ENCODE results near the gene NCKAP5.

The NCKAP5 gene

GRCh38 chr2:133062931-133063665, 505.2 kb downstream of the NCKAP5 start:
- H3K4me3 ChIP-seq (ENCODE audit: low read length in 2 of 2) = no peak overlapping the region
- H3K14ac ChIP-seq (ENCODE audit: low read length) = no peak overlapping the region
- no peak overlapping the region for H2AK5ac ChIP-seq (ENCODE audit: low read depth, low read length)
- no peaks in the 10 kb centered on the region for H3K4me1 ChIP-seq (ENCODE audit: control insufficient read depth in 2 of 2, insufficient read depth in 1 of 2, low read depth in 1 of 2, low read length in 2 of 2)
- H3K9me3 ChIP-seq (replicated peaks in 1 of 2; ENCODE audit: control insufficient read depth in 2 of 2, insufficient read depth in 1 of 2, low read depth in 1 of 2, low read length in 2 of 2) = peaks cover 0 to 4% of the 10 kb centered on the region in 2 donors
- no peak overlapping the region for H2BK5ac ChIP-seq (ENCODE audit: low read length)
- H4K8ac ChIP-seq (ENCODE audit: low read depth, low read length) = no peak overlapping the region
- H2AFZ ChIP-seq (ENCODE audit: low read length) = no peak overlapping the region
- peaks cover 0 to 28% of the 10 kb centered on the region in 2 donors for H3K36me3 ChIP-seq (replicated peaks in 1 of 2; ENCODE audit: control insufficient read depth in 2 of 2, insufficient read depth in 2 of 2, low read length in 2 of 2)
- no peak overlapping the region for H2BK120ac ChIP-seq (ENCODE audit: low read depth, low read length)
- H2BK15ac ChIP-seq (ENCODE audit: low read length) = no peak overlapping the region
- no peak overlapping the region for H3K23ac ChIP-seq (ENCODE audit: low read depth, low read length, poor library complexity)
- WGBS, 2 donors (ENCODE audit: extremely low coverage in 2 of 2, insufficient read length in 2 of 2, insufficient replicate concordance in 1 of 2) = no CpG with 5 or more reads among the region's 2 CpGs
- H3K18ac ChIP-seq (ENCODE audit: low read length) = no peak overlapping the region
- H4K91ac ChIP-seq (ENCODE audit: low read depth, low read length, poor library complexity) = no peak overlapping the region
- no peak overlapping the region for H3K9ac ChIP-seq (ENCODE audit: low read depth, low read length, poor library complexity)
- H3K79me1 ChIP-seq (ENCODE audit: low read depth, low read length) = no peaks in the 10 kb centered on the region
- H2BK12ac ChIP-seq (ENCODE audit: low read length) = no peak overlapping the region
- no peak overlapping the region for H3K4ac ChIP-seq (ENCODE audit: low read length)
- H3K27ac ChIP-seq (replicated peaks; ENCODE audit: low read length) = no peak overlapping the region
- H3K27me3 ChIP-seq (ENCODE audit: control insufficient read depth in 3 of 3, insufficient read depth in 3 of 3, low read depth in 1 of 3, low read length in 3 of 3) = no peaks in the 10 kb centered on the region
- no peak for DNase-seq (ENCODE audit: low spot score)
- H3K4me2 ChIP-seq (ENCODE audit: insufficient read depth, low read length, poor library complexity, severe bottlenecking) = no peak overlapping the region

- H2AFZ ChIP-seq (ENCODE audit: low read length) = no peak overlapping the region
- H2BK5ac ChIP-seq (ENCODE audit: low read length) = no peak overlapping the region
- H2BK120ac ChIP-seq (ENCODE audit: low read depth, low read length) = no peak overlapping the region
- H3K4me1 ChIP-seq (ENCODE audit: control insufficient read depth in 2 of 2, insufficient read depth in 1 of 2, low read depth in 1 of 2, low read length in 2 of 2) = no peaks in the 10 kb centered on the region
- H2BK12ac ChIP-seq (ENCODE audit: low read length) = no peak overlapping the region
- no peaks in the 10 kb centered on the region for H3K27me3 ChIP-seq (ENCODE audit: control insufficient read depth in 3 of 3, insufficient read depth in 3 of 3, low read depth in 1 of 3, low read length in 3 of 3)
- H3K18ac ChIP-seq (ENCODE audit: low read length) = no peak overlapping the region
- no peak overlapping the region for H3K4me3 ChIP-seq (ENCODE audit: low read length in 2 of 2)
- H3K9me3 ChIP-seq (replicated peaks in 1 of 2; ENCODE audit: control insufficient read depth in 2 of 2, insufficient read depth in 1 of 2, low read depth in 1 of 2, low read length in 2 of 2) = peaks cover 0 to 10% of the 10 kb centered on the region in 2 donors
- DNase-seq (ENCODE audit: low spot score) = no peak
- H3K4me2 ChIP-seq (ENCODE audit: insufficient read depth, low read length, poor library complexity, severe bottlenecking) = no peak overlapping the region
- no peak overlapping the region for H4K8ac ChIP-seq (ENCODE audit: low read depth, low read length)
- H3K9ac ChIP-seq (ENCODE audit: low read depth, low read length, poor library complexity) = no peak overlapping the region
- no peaks in the 10 kb centered on the region for H3K79me1 ChIP-seq (ENCODE audit: low read depth, low read length)
- H3K23ac ChIP-seq (ENCODE audit: low read depth, low read length, poor library complexity) = no peak overlapping the region
- no peak overlapping the region for H4K91ac ChIP-seq (ENCODE audit: low read depth, low read length, poor library complexity)
- H3K4ac ChIP-seq (ENCODE audit: low read length) = no peak overlapping the region
- no CpG with 5 or more reads among the region's 3 CpGs for WGBS, 2 donors (ENCODE audit: extremely low coverage in 2 of 2, insufficient read length in 2 of 2, insufficient replicate concordance in 1 of 2)
- no peak overlapping the region for H2AK5ac ChIP-seq (ENCODE audit: low read depth, low read length)
- H3K36me3 ChIP-seq (replicated peaks in 1 of 2; ENCODE audit: control insufficient read depth in 2 of 2, insufficient read depth in 2 of 2, low read length in 2 of 2) = peaks cover 0 to 25% of the 10 kb centered on the region in 2 donors
- H3K14ac ChIP-seq (ENCODE audit: low read length) = no peak overlapping the region
- no peak overlapping the region for H3K27ac ChIP-seq (replicated peaks; ENCODE audit: low read length)
- H2BK15ac ChIP-seq (ENCODE audit: low read length) = no peak overlapping the region
These were observed 506.2 kb downstream of the NCKAP5 start for GRCh38 chr2:133061874-133062593.

DNA sequence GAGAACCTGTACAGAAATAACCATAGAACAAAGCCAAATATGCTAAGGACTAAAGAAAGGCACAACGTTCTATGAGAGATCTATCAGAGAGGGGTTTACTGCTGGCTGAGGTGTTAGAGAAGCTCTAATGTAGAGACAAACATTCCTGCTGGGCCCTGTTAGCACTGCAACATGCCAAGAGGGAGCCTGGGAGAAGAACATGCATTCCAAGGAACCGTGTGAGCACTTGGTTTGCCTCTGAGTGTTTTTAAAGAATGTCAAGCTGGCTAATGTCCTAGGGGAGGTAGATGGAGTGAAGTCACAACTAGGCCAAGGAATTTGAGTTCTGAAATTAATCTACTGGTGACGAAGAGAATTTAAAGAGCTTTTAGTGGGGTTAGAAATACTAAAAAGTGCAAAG, 514.0 kb downstream of the NCKAP5 start:
- no peaks in the 10 kb centered on the region for H3K27me3 ChIP-seq (ENCODE audit: control insufficient read depth in 3 of 3, insufficient read depth in 3 of 3, low read depth in 1 of 3, low read length in 3 of 3)
- H2BK15ac ChIP-seq (ENCODE audit: low read length) = no peak overlapping the region
- no peak overlapping the region for H2BK5ac ChIP-seq (ENCODE audit: low read length)
- H3K4ac ChIP-seq (ENCODE audit: low read length) = no peak overlapping the region
- H3K4me1 ChIP-seq (ENCODE audit: control insufficient read depth in 2 of 2, insufficient read depth in 1 of 2, low read depth in 1 of 2, low read length in 2 of 2) = peaks cover 1 to 4% of the 10 kb centered on the region in 2 donors
- H3K27ac ChIP-seq (replicated peaks; ENCODE audit: low read length) = no peak overlapping the region
- no peak overlapping the region for H2BK12ac ChIP-seq (ENCODE audit: low read length)
- H2AK5ac ChIP-seq (ENCODE audit: low read depth, low read length) = no peak overlapping the region
- DNase-seq (ENCODE audit: low spot score) = no peak
- H3K4me3 ChIP-seq (ENCODE audit: low read length in 2 of 2) = no peak overlapping the region
- H3K4me2 ChIP-seq (ENCODE audit: insufficient read depth, low read length, poor library complexity, severe bottlenecking) = no peak overlapping the region
- peaks cover 0 to 12% of the 10 kb centered on the region in 2 donors for H3K36me3 ChIP-seq (replicated peaks in 1 of 2; ENCODE audit: control insufficient read depth in 2 of 2, insufficient read depth in 2 of 2, low read length in 2 of 2)
- H3K14ac ChIP-seq (ENCODE audit: low read length) = no peak overlapping the region
- WGBS, 2 donors (ENCODE audit: extremely low coverage in 2 of 2, insufficient read length in 2 of 2, insufficient replicate concordance in 1 of 2) = no CpG with 5 or more reads among the region's 3 CpGs
- no peak overlapping the region for H3K18ac ChIP-seq (ENCODE audit: low read length)
- H2BK120ac ChIP-seq (ENCODE audit: low read depth, low read length) = no peak overlapping the region
- H3K23ac ChIP-seq (ENCODE audit: low read depth, low read length, poor library complexity) = no peak overlapping the region
- H3K79me1 ChIP-seq (ENCODE audit: low read depth, low read length) = no peaks in the 10 kb centered on the region
- no peak overlapping the region for H3K9ac ChIP-seq (ENCODE audit: low read depth, low read length, poor library complexity)
- H4K91ac ChIP-seq (ENCODE audit: low read depth, low read length, poor library complexity) = no peak overlapping the region
- no peak overlapping the region for H2AFZ ChIP-seq (ENCODE audit: low read length)
- peaks cover 0 to 10% of the 10 kb centered on the region in 2 donors for H3K9me3 ChIP-seq (replicated peaks in 1 of 2; ENCODE audit: control insufficient read depth in 2 of 2, insufficient read depth in 1 of 2, low read depth in 1 of 2, low read length in 2 of 2)
- no peak overlapping the region for H4K8ac ChIP-seq (ENCODE audit: low read depth, low read length)

DNA sequence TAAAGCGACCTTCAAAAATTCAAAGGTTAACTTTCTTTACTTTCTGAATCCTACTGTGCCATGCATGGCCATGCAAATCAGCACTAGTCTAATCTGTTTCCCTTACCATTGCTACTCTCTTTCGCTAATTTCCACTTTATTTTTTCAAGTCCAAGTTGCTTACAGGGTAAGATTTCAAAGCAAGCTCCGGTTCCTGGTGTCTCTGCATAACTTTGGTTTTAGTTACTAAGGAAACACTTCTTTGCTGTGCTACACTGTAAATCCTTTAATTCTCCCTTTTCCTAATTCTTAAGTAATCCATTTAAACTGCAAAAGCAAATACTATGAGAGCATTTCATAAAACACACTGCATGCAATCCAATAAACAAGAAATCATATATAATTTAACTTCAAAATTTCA, 514.7 kb downstream of the NCKAP5 start:
- no peaks in the 10 kb centered on the region for H3K27me3 ChIP-seq (ENCODE audit: control insufficient read depth in 3 of 3, insufficient read depth in 3 of 3, low read depth in 1 of 3, low read length in 3 of 3)
- H3K9me3 ChIP-seq (replicated peaks in 1 of 2; ENCODE audit: control insufficient read depth in 2 of 2, insufficient read depth in 1 of 2, low read depth in 1 of 2, low read length in 2 of 2) = peaks cover 0 to 10% of the 10 kb centered on the region in 2 donors
- H2BK5ac ChIP-seq (ENCODE audit: low read length) = no peak overlapping the region
- no peak overlapping the region for H3K4ac ChIP-seq (ENCODE audit: low read length)
- no peaks in the 10 kb centered on the region for H3K79me1 ChIP-seq (ENCODE audit: low read depth, low read length)
- no peak for DNase-seq (ENCODE audit: low spot score)
- peaks cover 1 to 4% of the 10 kb centered on the region in 2 donors for H3K4me1 ChIP-seq (ENCODE audit: control insufficient read depth in 2 of 2, insufficient read depth in 1 of 2, low read depth in 1 of 2, low read length in 2 of 2)
- H2BK12ac ChIP-seq (ENCODE audit: low read length) = no peak overlapping the region
- H2BK15ac ChIP-seq (ENCODE audit: low read length) = no peak overlapping the region
- H4K91ac ChIP-seq (ENCODE audit: low read depth, low read length, poor library complexity) = no peak overlapping the region
- no peak overlapping the region for H3K4me3 ChIP-seq (ENCODE audit: low read length in 2 of 2)
- no peak overlapping the region for H3K4me2 ChIP-seq (ENCODE audit: insufficient read depth, low read length, poor library complexity, severe bottlenecking)
- no peak overlapping the region for H3K9ac ChIP-seq (ENCODE audit: low read depth, low read length, poor library complexity)
- no peak overlapping the region for H3K18ac ChIP-seq (ENCODE audit: low read length)
- H2AFZ ChIP-seq (ENCODE audit: low read length) = no peak overlapping the region
- peaks cover 0 to 8% of the 10 kb centered on the region in 2 donors for H3K36me3 ChIP-seq (replicated peaks in 1 of 2; ENCODE audit: control insufficient read depth in 2 of 2, insufficient read depth in 2 of 2, low read length in 2 of 2)
- H3K23ac ChIP-seq (ENCODE audit: low read depth, low read length, poor library complexity) = no peak overlapping the region
- no peak overlapping the region for H3K27ac ChIP-seq (replicated peaks; ENCODE audit: low read length)
- H3K14ac ChIP-seq (ENCODE audit: low read length) = no peak overlapping the region
- no peak overlapping the region for H2BK120ac ChIP-seq (ENCODE audit: low read depth, low read length)
- no CpG with 5 or more reads among the region's 3 CpGs for WGBS, 2 donors (ENCODE audit: extremely low coverage in 2 of 2, insufficient read length in 2 of 2, insufficient replicate concordance in 1 of 2)
- H4K8ac ChIP-seq (ENCODE audit: low read depth, low read length) = no peak overlapping the region
- no peak overlapping the region for H2AK5ac ChIP-seq (ENCODE audit: low read depth, low read length)
